Tibial nerve (tissue), 4 donors: Measurements from ENCODE around the gene CD177.

Source experiments
- EP300 ChIP-seq, 2 donors: sonication (generic); formaldehyde crosslinking; IDR thresholded peaks; one replicate each; pipeline ENCODE4 v1.6.1; 2017; ENCODE audit warnings: antibody characterized with exemption in 2 of 2, mild to moderate bottlenecking in 1 of 2
- TF ChIP-seq, protein P1 (sequence below), 5 experiments: fragments of 200-600 bp in 3 of 5; fragments of 450-650 bp in 2 of 5; sonication (generic) in 3 of 5; IDR thresholded peaks; one replicate each; pipeline ENCODE4 v1.5.1; 2016 to 2019; ENCODE audit warnings: antibody characterized with exemption in 5 of 5, mild to moderate bottlenecking in 3 of 5, moderate library complexity in 2 of 5

- TF ChIP-seq, protein P1, sequence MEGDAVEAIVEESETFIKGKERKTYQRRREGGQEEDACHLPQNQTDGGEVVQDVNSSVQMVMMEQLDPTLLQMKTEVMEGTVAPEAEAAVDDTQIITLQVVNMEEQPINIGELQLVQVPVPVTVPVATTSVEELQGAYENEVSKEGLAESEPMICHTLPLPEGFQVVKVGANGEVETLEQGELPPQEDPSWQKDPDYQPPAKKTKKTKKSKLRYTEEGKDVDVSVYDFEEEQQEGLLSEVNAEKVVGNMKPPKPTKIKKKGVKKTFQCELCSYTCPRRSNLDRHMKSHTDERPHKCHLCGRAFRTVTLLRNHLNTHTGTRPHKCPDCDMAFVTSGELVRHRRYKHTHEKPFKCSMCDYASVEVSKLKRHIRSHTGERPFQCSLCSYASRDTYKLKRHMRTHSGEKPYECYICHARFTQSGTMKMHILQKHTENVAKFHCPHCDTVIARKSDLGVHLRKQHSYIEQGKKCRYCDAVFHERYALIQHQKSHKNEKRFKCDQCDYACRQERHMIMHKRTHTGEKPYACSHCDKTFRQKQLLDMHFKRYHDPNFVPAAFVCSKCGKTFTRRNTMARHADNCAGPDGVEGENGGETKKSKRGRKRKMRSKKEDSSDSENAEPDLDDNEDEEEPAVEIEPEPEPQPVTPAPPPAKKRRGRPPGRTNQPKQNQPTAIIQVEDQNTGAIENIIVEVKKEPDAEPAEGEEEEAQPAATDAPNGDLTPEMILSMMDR (IDR thresholded peaks at IDR 0.05) = no peak
- TF ChIP-seq EP300 (IDR thresholded peaks at IDR 0.05) = no peak
Measured at GRCh38 chr19:43412441-43412840, 59.0 kb downstream of the CD177 start.
